K562 (cell line): ENCODE measurements around the gene VSIG10L. TPM values are rescaled to one million over a fixed set of nuclear protein-coding genes. Genes with fewer than 3 reads are reported as not detected.

Experiments
- ATAC-seq: fragments of 200-7000 bp; cut with Tn5 transposase; 3 replicates; pipeline ENCODE4 v1.9.1; 2020; ENCODE audit warnings: moderate library complexity
- BruUV-seq: library from RNA; stranded (reverse); fragments of 400-500 nt; replicated peaks from 2 replicates; lab custom pipeline; 2021; lab: Mats Ljungman, UMichigan
- CTCF ChIA-PET: fragments of 300-600 bp; formaldehyde crosslinking; extraction: SDS; loops from one replicate; lab custom pipeline; 2021; ENCODE audit warnings: low intra/inter-chr PET ratio; lab: Yijun Ruan, JAX
- POLR2A ChIA-PET: fragments of 300-600, 350-650 bp; sonication (Branson Sonifier 250); formaldehyde crosslinking; extraction: SDS; loops from one replicate; lab custom pipeline; 2021; ENCODE audit warnings: antibody characterized with exemption, inconsistent platforms; lab: Yijun Ruan, JAX
- DNase-seq, 4 experiments: peaks; one replicate each; pipeline versions ENCODE4 v3.0.0 to v3.0.0-alpha.2; 2011 to 2018; ENCODE audit warnings: low spot score in 3 of 4, mixed read lengths in 3 of 4; ENCODE audit errors: extremely low read depth in 1 of 4
- FAIRE-seq: peaks from 2 replicates; lab custom pipeline; 2011; peaks lifted over from hg19 to GRCh38; lab: Jason Lieb, UNC
- H2AFZ ChIP-seq: 2 replicates; pipeline ENCODE4 v1.6.0; 2011; ENCODE audit warnings: low read depth, low read length, control low read depth, inconsistent platforms
- H3K27ac ChIP-seq: fragments of 200-600 bp; 3 replicates; pipeline ENCODE4 v1.8.0; 2011; ENCODE audit warnings: low read depth, mild to moderate bottlenecking, control low read depth, inconsistent platforms, low read length, moderate library complexity, mixed read lengths; ENCODE audit errors: extremely low read depth
- H3K27me3 ChIP-seq, 2 experiments: fragments of 300-600 bp in 1 of 2; 2 replicates in 1 of 2; 3 replicates in 1 of 2; pipeline versions ENCODE4 v1.6.0 to v1.8.0; 2011; ENCODE audit warnings: inconsistent platforms in 2 of 2, low read length in 2 of 2, mild to moderate bottlenecking in 1 of 2, mixed read lengths in 1 of 2, moderate library complexity in 1 of 2; ENCODE audit not compliant: control insufficient read depth in 2 of 2, insufficient read depth in 2 of 2
- H3K36me3 ChIP-seq: fragments of 300-600 bp; 3 replicates; pipeline ENCODE4 v1.8.0; 2011; ENCODE audit warnings: mild to moderate bottlenecking, low read length, inconsistent platforms; ENCODE audit not compliant: control insufficient read depth, insufficient read depth
- H3K4me1 ChIP-seq, 2 experiments: fragments of 200-600 bp in 1 of 2; replicated peaks in 1 of 2; 2 replicates in 1 of 2; 3 replicates in 1 of 2; pipeline versions ENCODE4 v1.5.1 to v1.8.0; 2011; ENCODE audit warnings: inconsistent platforms in 2 of 2, low read length in 2 of 2, mild to moderate bottlenecking in 1 of 2, mixed read lengths in 1 of 2, moderate library complexity in 1 of 2; ENCODE audit not compliant: control insufficient read depth in 2 of 2, insufficient read depth in 2 of 2
- H3K4me2 ChIP-seq: 2 replicates; pipeline ENCODE4 v1.6.1; 2011; ENCODE audit warnings: low read length, control low read depth, inconsistent platforms, mixed read lengths; ENCODE audit not compliant: insufficient read depth
- H3K4me3 ChIP-seq: fragments of 200-600 bp; sonication (generic), shearing (Covaris generic); 2 replicates; pipeline ENCODE4 v1.5.1; 2016; ENCODE audit warnings: control low read depth, inconsistent platforms
- H3K79me2 ChIP-seq: fragments of 200-600 bp; 3 replicates; pipeline ENCODE4 v1.8.0; 2011; ENCODE audit warnings: low read length, inconsistent platforms; ENCODE audit not compliant: control insufficient read depth, insufficient read depth
- H3K9ac ChIP-seq, 2 experiments: 2 replicates each; pipeline versions ENCODE4 v1.6.0 to v1.6.1; 2011; ENCODE audit warnings: low read depth in 2 of 2, low read length in 2 of 2, control low read depth in 1 of 2, inconsistent platforms in 1 of 2, mild to moderate bottlenecking in 1 of 2, mixed read lengths in 1 of 2; ENCODE audit not compliant: insufficient read depth in 1 of 2
- H3K9me1 ChIP-seq: one replicate; pipeline ENCODE4 v1.6.0; 2011; ENCODE audit warnings: inconsistent platforms, mild to moderate bottlenecking, low read length, moderate library complexity; ENCODE audit not compliant: control insufficient read depth, insufficient read depth
- H3K9me3 ChIP-seq: replicated peaks from 2 replicates; pipeline ENCODE4 v1.5.1; 2011; ENCODE audit warnings: low read depth, low read length, inconsistent platforms; ENCODE audit not compliant: control insufficient read depth, insufficient read depth
- H4K20me1 ChIP-seq: replicated peaks from 2 replicates; pipeline ENCODE4 v1.6.1; 2011; ENCODE audit warnings: low read length, inconsistent platforms, mixed read lengths; ENCODE audit not compliant: control insufficient read depth, insufficient read depth
- BRD4 ChIP-seq: fragments of 200-600 bp; sonication (generic); IDR thresholded peaks from 2 replicates; pipeline ENCODE4 v1.6.1; 2017; ENCODE audit warnings: inconsistent platforms
- CAMTA2 ChIP-seq: fragments of 250-450 bp; sonication (Bioruptor Pico); conservative IDR thresholded peaks from 2 replicates; pipeline ENCODE4 v1.5.1; 2022
- CBX1 ChIP-seq: sonication (generic); IDR thresholded peaks from 2 replicates; pipeline ENCODE4 v1.6.1; 2016; ENCODE audit warnings: antibody characterized with exemption, low read depth, mild to moderate bottlenecking
- DLX4 ChIP-seq: fragments of 250-450 bp; sonication (Bioruptor Pico); IDR thresholded peaks from 2 replicates; pipeline ENCODE4 v1.6.1; 2021; ENCODE audit warnings: mild to moderate bottlenecking
- FOXP4 ChIP-seq: sonication (generic); formaldehyde crosslinking; IDR thresholded peaks from 2 replicates; pipeline ENCODE4 v1.8.0; 2022; ENCODE audit warnings: mild to moderate bottlenecking, missing genetic modification reagents, borderline replicate concordance
- GMEB1 ChIP-seq: fragments of 250-450 bp; sonication (Bioruptor Pico); IDR thresholded peaks from 2 replicates; pipeline ENCODE4 v1.4.0; 2020; ENCODE audit warnings: mild to moderate bottlenecking
- NR1H2 ChIP-seq: sonication (generic); formaldehyde crosslinking; IDR thresholded peaks from 2 replicates; pipeline ENCODE4 v1.4.0; 2020; ENCODE audit warnings: mild to moderate bottlenecking, missing genetic modification reagents
- SRF ChIP-seq, 2 experiments: fragments of 250-450, 450-650 bp in 1 of 2; sonication (Bioruptor Pico) in 1 of 2; sonication (generic) in 1 of 2; formaldehyde crosslinking; IDR thresholded peaks; 2 replicates each; pipeline versions ENCODE4 v1.5.0 to v1.5.1; 2020 to 2022; ENCODE audit warnings: mild to moderate bottlenecking in 1 of 2, missing genetic modification reagents in 1 of 2
- ZBTB17 ChIP-seq: fragments of 450-650 bp; formaldehyde crosslinking; IDR thresholded peaks from 2 replicates; pipeline ENCODE4 v1.4.0; 2020; ENCODE audit warnings: mild to moderate bottlenecking
- ZNF282 ChIP-seq: sonication (generic); formaldehyde crosslinking; IDR thresholded peaks from 2 replicates; pipeline ENCODE4 v1.8.1; 2023; ENCODE audit warnings: missing genetic modification reagents
- ZNF431 ChIP-seq: sonication (generic); formaldehyde crosslinking; IDR thresholded peaks from 2 replicates; pipeline ENCODE4 v1.8.0; 2022; ENCODE audit warnings: mild to moderate bottlenecking, missing genetic modification reagents
- ZNF639 ChIP-seq, 2 experiments: fragments of 200-800 bp in 1 of 2; sonication (Bioruptor generic) in 1 of 2; sonication (generic) in 1 of 2; formaldehyde crosslinking in 1 of 2; IDR thresholded peaks in 1 of 2; conservative IDR thresholded peaks in 1 of 2; 2 replicates each; pipeline versions ENCODE4 v1.5.0 to v1.6.1; 2016 to 2020; ENCODE audit warnings: missing compliant biosample characterization in 1 of 2, missing genetic modification characterization in 1 of 2, missing genetic modification reagents in 1 of 2
- ZNF655 ChIP-seq: fragments of 250-450 bp; sonication (Bioruptor Pico); IDR thresholded peaks from 2 replicates; pipeline ENCODE4 v1.5.0; 2021
- WGBS: fragments of 100-300 bp; shearing (Covaris generic); methylation state at CpG from one replicate; pipeline ENCODE4 v1.1.6; 2016; ENCODE audit warnings: low coverage, mixed read lengths; ENCODE audit not compliant: insufficient coverage; ENCODE audit errors: missing lambda C conversion rate; 5-methylcytosine and 5-hydroxymethylcytosine counted together
- in situ Hi-C: fragments of 300-500 bp; cut with MboI; formaldehyde crosslinking; loops from 4 replicates; pipeline ENCODE4 v1.15.0; 2018; ENCODE audit warnings: inconsistent platforms, mixed read lengths
- intact Hi-C: fragments of 100-400 bp; cut with micrococcal nuclease; formaldehyde crosslinking; loops from 2 replicates; pipeline ENCODE4 v1.14.2; 2022
- polyA plus RNA-seq, 8 experiments: library from polyadenylated mRNA; depleted of rRNA in 4 of 8; stranded (reverse) in 5 of 8; unstranded in 3 of 8; fragments of >200 nt; fragmentation: Nextera tagmentation in 2 of 8; fragmentation: Illumina TruSeq in 1 of 8; extraction: Ambion mirVana in 2 of 8; extraction: Trizol in 1 of 8; gene quantifications; 2 replicates each; pipeline versions ENCODE4 v1.2.1 to v1.2.3, GENCODE V29; 2011 to 2014; ENCODE audit warnings: inconsistent platforms in 1 of 8, missing spikeins in 1 of 8
- total RNA-seq, 7 experiments: library from RNA; depleted of rRNA in 6 of 7; stranded (reverse); fragments of >200 nt in 6 of 7; fragmentation: Illumina TruSeq in 2 of 7; extraction: Trizol in 2 of 7; gene quantifications; 2 replicates each; pipeline versions ENCODE4 v1.2.1 to v1.2.3, GENCODE V29; 2011 to 2021; ENCODE audit warnings: low replicate concordance in 1 of 7

VSIG10L gene
- total and polyA plus RNA-seq, 9 of the 15 experiments (the other 6 are each of a cell fraction or from before 2014, with no cell fraction given), result 1.1 to 7.6 (median 2.2) TPM

GRCh38 chr19:51317968-51318367 lies 24.0 kb downstream of the VSIG10L start:
- FAIRE-seq (no peak), ATAC-seq (no peak), DNase-seq (no peak)
- TF ChIP-seq GMEB1 (CRISPR knock-in tag) (no peak), ZNF431 (no peak), BRD4 (no peak), ZNF639 (CRISPR knock-in tag; conservative IDR thresholded peaks at IDR 0.05 in 1 of 2, IDR thresholded peaks at IDR 0.05 in 1 of 2) (no peak), DLX4 (no peak), ZNF655 (CRISPR knock-in tag) (no peak), FOXP4 (CRISPR knock-in tag) (no peak), ZNF282 (no peak), SRF (CRISPR knock-in tag; IDR thresholded peaks at IDR 0.05) (no peak), ZBTB17 (no peak), CAMTA2 (no peak), NR1H2 (CRISPR knock-in tag) (no peak), CBX1 (no peak)
- WGBS, result 0% methylated on average over 1 of the region's 1 CpG
- BruUV-seq, result no TSS peak
- POLR2A ChIA-PET, result no interaction called here
- peaks cover 6% of the 10 kb centered on the region; the same call in 1 of the 2 replicates for H4K20me1 ChIP-seq
- intact Hi-C loops (no loop called here), in situ Hi-C loops (no loop called here)
- peaks cover 13 to 63% of the 10 kb centered on the region in 2 experiments; a peak in 4 of 5 replicates for H3K27me3 ChIP-seq
- no peak overlapping the region for H3K4me3 ChIP-seq
- H3K79me2 ChIP-seq, result no peaks in the 10 kb centered on the region
- H3K36me3 ChIP-seq, result no peaks in the 10 kb centered on the region
- H3K4me1 ChIP-seq, result peaks cover 0 to 15% of the 10 kb centered on the region in 2 experiments; a peak in 3 of 5 replicates
- H3K27ac ChIP-seq, result no peak overlapping the region
- no peak overlapping the region for H3K9ac ChIP-seq
- H2AFZ ChIP-seq, result no peak overlapping the region
- no peak overlapping the region for H3K4me2 ChIP-seq
- CTCF ChIA-PET, result no interaction called here
- H3K9me3 ChIP-seq, result no peaks in the 10 kb centered on the region; the same call in 1 of the 2 replicates
- no peaks in the 10 kb centered on the region for H3K9me1 ChIP-seq
